ENCODE results near the gene DENND4A.

The DENND4A gene

GRCh38 chr15:65761210-65761926 is 30.7 kb downstream of the DENND4A start:
- no peak for TF ChIP-seq GATA3 (IDR thresholded peaks at IDR 0.05; ENCODE audit: low read depth, low read length)
- no peak for TF ChIP-seq GATA2 (IDR thresholded peaks at IDR 0.05; ENCODE audit: low read depth, low read length)

- TF ChIP-seq GATA3 (IDR thresholded peaks at IDR 0.05; ENCODE audit: low read depth, low read length) (no peak), GATA2 (IDR thresholded peaks at IDR 0.05; ENCODE audit: low read depth, low read length) (no peak)
Measured at GRCh38 chr15:65759441-65759840, 32.7 kb downstream of the DENND4A start.

GRCh38 chr15:65758242-65758641 is 33.9 kb downstream of the DENND4A start:
- TF ChIP-seq GATA2 (IDR thresholded peaks at IDR 0.05; ENCODE audit: low read depth, low read length) (no peak), GATA3 (IDR thresholded peaks at IDR 0.05; ENCODE audit: low read depth, low read length) (no peak)

- no peak for TF ChIP-seq GATA2 (IDR thresholded peaks at IDR 0.05; ENCODE audit: low read depth, low read length)
- TF ChIP-seq GATA3 (IDR thresholded peaks at IDR 0.05; ENCODE audit: low read depth, low read length) = no peak
Measured at GRCh38 chr15:65757256-65757655, 34.8 kb downstream of the DENND4A start.

GRCh38 chr15:65752151-65752700 is 39.9 kb downstream of the DENND4A start:
- no peak for TF ChIP-seq GATA2 (IDR thresholded peaks at IDR 0.05; ENCODE audit: low read depth, low read length)
- TF ChIP-seq GATA3 (IDR thresholded peaks at IDR 0.05; ENCODE audit: low read depth, low read length) = no peak

GRCh38 chr15:65751431-65751830 is 40.7 kb downstream of the DENND4A start:
- TF ChIP-seq GATA3 (IDR thresholded peaks at IDR 0.05; ENCODE audit: low read depth, low read length) (no peak), GATA2 (IDR thresholded peaks at IDR 0.05; ENCODE audit: low read depth, low read length) (no peak)

- no peak for TF ChIP-seq GATA3 (IDR thresholded peaks at IDR 0.05; ENCODE audit: low read depth, low read length)
- TF ChIP-seq GATA2 (IDR thresholded peaks at IDR 0.05; ENCODE audit: low read depth, low read length) = no peak
Measured at GRCh38 chr15:65747265-65747664, 44.8 kb downstream of the DENND4A start.

GRCh38 chr15:65743637-65744252 is 48.3 kb downstream of the DENND4A start:
- TF ChIP-seq GATA2 (IDR thresholded peaks at IDR 0.05; ENCODE audit: low read depth, low read length) = no peak; the same call in 1 of the 2 replicates
- TF ChIP-seq GATA3 (IDR thresholded peaks at IDR 0.05; ENCODE audit: low read depth, low read length) = no peak

GRCh38 chr15:65740148-65740547 is 51.9 kb downstream of the DENND4A start:
- TF ChIP-seq GATA3 (IDR thresholded peaks at IDR 0.05; ENCODE audit: low read depth, low read length) (no peak), GATA2 (IDR thresholded peaks at IDR 0.05; ENCODE audit: low read depth, low read length) (no peak)

GRCh38 chr15:65738649-65739048 is 53.4 kb downstream of the DENND4A start:
- TF ChIP-seq GATA3 (IDR thresholded peaks at IDR 0.05; ENCODE audit: low read depth, low read length) = no peak
- TF ChIP-seq GATA2 (IDR thresholded peaks at IDR 0.05; ENCODE audit: low read depth, low read length) = no peak

GRCh38 chr15:65732698-65733097 is 59.4 kb downstream of the DENND4A start:
- no peak for TF ChIP-seq GATA2 (IDR thresholded peaks at IDR 0.05; ENCODE audit: low read depth, low read length)

- TF ChIP-seq GATA2 (IDR thresholded peaks at IDR 0.05; ENCODE audit: low read depth, low read length) = no peak
- no peak for TF ChIP-seq GATA3 (IDR thresholded peaks at IDR 0.05; ENCODE audit: low read depth, low read length)
Measured at GRCh38 chr15:65731926-65732325, 60.2 kb downstream of the DENND4A start.

GRCh38 chr15:65730549-65731172 is 61.4 kb downstream of the DENND4A start:
- TF ChIP-seq GATA3 (IDR thresholded peaks at IDR 0.05; ENCODE audit: low read depth, low read length) (no peak), GATA2 (IDR thresholded peaks at IDR 0.05; ENCODE audit: low read depth, low read length) (no peak)

- no peak for TF ChIP-seq GATA3 (IDR thresholded peaks at IDR 0.05; ENCODE audit: low read depth, low read length)
- no peak for TF ChIP-seq GATA2 (IDR thresholded peaks at IDR 0.05; ENCODE audit: low read depth, low read length)
Measured at GRCh38 chr15:65724464-65725215, 67.5 kb downstream of the DENND4A start.
